Measurements from ENCODE around the gene PNPO. TPM values are rescaled to one million over a fixed set of nuclear protein-coding genes. Genes with fewer than 3 reads are reported as not detected.

The PNPO gene
- total RNA-seq, 2 experiments from 2014 or later: 14.7 to 33.8 TPM

- no peak for DNase-seq (ENCODE audit: low spot score)
- TF ChIP-seq EZH2phosphoT487 (IDR thresholded peaks at IDR 0.05; ENCODE audit: borderline replicate concordance, low read depth, low read length) (no peak), CTCF (conservative IDR thresholded peaks at IDR 0.05; ENCODE audit: low read length) (no peak)
Measured at GRCh38 chr17:47935961-47936360, 5.4 kb upstream of the PNPO start.

GRCh38 chr17:47937941-47938340 is 3.4 kb upstream of the PNPO start:
- ChIA-PET CTCF (ENCODE audit: unreplicated experiment) (no interaction called here), POLR2A (no interaction called here)
- Histone ChIP-seq H3K4me3 (ENCODE audit: low read depth, low read length, poor library complexity, severe bottlenecking) (no peak overlapping the region), H3K4me1 (ENCODE audit: insufficient read depth, low read length, poor library complexity, severe bottlenecking) (peaks cover 20% of the 10 kb centered on the region), H3K36me3 (ENCODE audit: insufficient read depth, low read length) (no peaks in the 10 kb centered on the region), H3K4me2 (ENCODE audit: low read length) (no peak overlapping the region), H3K27ac (ENCODE audit: low read depth, low read length, poor library complexity, severe bottlenecking) (no peak overlapping the region), H3K9me3 (ENCODE audit: low read length) (no peaks in the 10 kb centered on the region), H3K79me2 (ENCODE audit: insufficient read depth, low read depth, low read length) (peaks cover 12% of the 10 kb centered on the region), H4K20me1 (ENCODE audit: insufficient read depth, low read length) (no peaks in the 10 kb centered on the region), H3K9me2 (ENCODE audit: insufficient read depth, low read length) (no peaks in the 10 kb centered on the region), H2AFZ (ENCODE audit: low read length) (no peak overlapping the region)
- no peak for TF ChIP-seq EZH2phosphoT487 (IDR thresholded peaks at IDR 0.05; ENCODE audit: borderline replicate concordance, low read depth, low read length)
- no peak for TF ChIP-seq CTCF (conservative IDR thresholded peaks at IDR 0.05; ENCODE audit: low read length)
- no peak for DNase-seq (ENCODE audit: low spot score)
- BruUV-seq (replicated peaks): no TSS peak
- intact Hi-C loops (cut with micrococcal nuclease; ENCODE audit: unreplicated experiment): no loop called here

More at GRCh38 chr17:47935961-47936360, 5.4 kb upstream of the PNPO start:
- Histone ChIP-seq H3K27ac (ENCODE audit: low read depth, low read length, poor library complexity, severe bottlenecking) (no peak overlapping the region), H4K20me1 (ENCODE audit: insufficient read depth, low read length) (no peaks in the 10 kb centered on the region), H3K36me3 (ENCODE audit: insufficient read depth, low read length) (no peaks in the 10 kb centered on the region), H2AFZ (ENCODE audit: low read length) (no peak overlapping the region), H3K4me1 (ENCODE audit: insufficient read depth, low read length, poor library complexity, severe bottlenecking) (peaks cover 10% of the 10 kb centered on the region), H3K4me2 (ENCODE audit: low read length) (no peak overlapping the region), H3K4me3 (ENCODE audit: low read depth, low read length, poor library complexity, severe bottlenecking) (no peak overlapping the region), H3K9me3 (ENCODE audit: low read length) (no peaks in the 10 kb centered on the region), H3K79me2 (ENCODE audit: insufficient read depth, low read depth, low read length) (no peaks in the 10 kb centered on the region), H3K9me2 (ENCODE audit: insufficient read depth, low read length) (no peaks in the 10 kb centered on the region)
- CTCF ChIA-PET (ENCODE audit: unreplicated experiment): interaction anchor here (1.1 kb wide), 1 partner anchor 34 kb away, joined by 3 read pairs; no protein-coding TSS in a partner anchor
- BruUV-seq (replicated peaks): no TSS peak
- POLR2A ChIA-PET: no interaction called here
- intact Hi-C loops (cut with micrococcal nuclease; ENCODE audit: unreplicated experiment): no loop called here

GRCh38 chr17:47942096-47942510 is 732 bp downstream of the PNPO start:
- Histone ChIP-seq H3K36me3 (ENCODE audit: insufficient read depth, low read length) (peaks cover 27% of the 10 kb centered on the region), H3K4me1 (ENCODE audit: insufficient read depth, low read length, poor library complexity, severe bottlenecking) (peaks cover 44% of the 10 kb centered on the region), H4K20me1 (ENCODE audit: insufficient read depth, low read length) (no peaks in the 10 kb centered on the region), H3K4me3 (ENCODE audit: low read depth, low read length, poor library complexity, severe bottlenecking) (peak overlapping the region; percentile 84), H3K27ac (ENCODE audit: low read depth, low read length, poor library complexity, severe bottlenecking) (peak overlapping the region; percentile 41), H3K79me2 (ENCODE audit: insufficient read depth, low read depth, low read length) (peaks cover 20% of the 10 kb centered on the region), H3K9me3 (ENCODE audit: low read length) (no peaks in the 10 kb centered on the region), H2AFZ (ENCODE audit: low read length) (peak overlapping the region; percentile 75), H3K4me2 (ENCODE audit: low read length) (peak overlapping the region; percentile 98), H3K9me2 (ENCODE audit: insufficient read depth, low read length) (no peaks in the 10 kb centered on the region)
- peak; percentile 28 for DNase-seq (ENCODE audit: low spot score)
- CTCF ChIA-PET (ENCODE audit: unreplicated experiment): interaction anchor here (0.5 kb wide), 1 partner anchor 106 kb away, joined by 4 read pairs; the partner anchor contains the start of gene NFE2L1
- no TSS peak for BruUV-seq (replicated peaks)
- intact Hi-C loops (cut with micrococcal nuclease; ENCODE audit: unreplicated experiment): no loop called here
- TF ChIP-seq EZH2phosphoT487 (IDR thresholded peaks at IDR 0.05; ENCODE audit: borderline replicate concordance, low read depth, low read length) (no peak), CTCF (conservative IDR thresholded peaks at IDR 0.05; ENCODE audit: low read length) (no peak)
- POLR2A ChIA-PET: interaction anchor here (0.6 to 0.9 kb wide), 2 partner anchors 13 to 24 kb away, joined by 3 read pairs; no protein-coding TSS in a partner anchor

Data from OCI-LY7 (cell line).